Measurements from ENCODE around the gene CTBP2. TPM values are rescaled to one million over a fixed set of nuclear protein-coding genes. Genes with fewer than 3 reads are reported as not detected.

Gene CTBP2
- total and polyA plus RNA-seq, 2 of the 13 experiments (the other 11 are each of a cell fraction or from before 2014, with no cell fraction given) = 0.08 TPM; not detected in 1

GRCh38 chr10:125209591-125210355 lies 49.4 kb upstream of the CTBP2 start:
- Histone ChIP-seq H3K4me2 (ENCODE audit: low read depth, low read length) (no peak overlapping the region), H3K27me3 (ENCODE audit: control insufficient read depth in 1 of 2, insufficient read depth in 2 of 2, low read length in 2 of 2) (peaks cover 1 to 27% of the 10 kb centered on the region in 2 experiments; a peak in 2 of 5 replicates), H3K36me3 (replicated peaks in 1 of 2; ENCODE audit: control insufficient read depth in 1 of 2, insufficient read depth in 2 of 2, low read length in 2 of 2) (no peaks in the 10 kb centered on the region), H3K9me3 (ENCODE audit: low read length) (no peaks in the 10 kb centered on the region), H3K27ac (ENCODE audit: extremely low read length, insufficient read depth, low read length) (no peak overlapping the region), H3K4me1 (ENCODE audit: insufficient read depth, low read length) (no peaks in the 10 kb centered on the region), H3K79me2 (ENCODE audit: insufficient read depth, low read length) (no peaks in the 10 kb centered on the region), H2AFZ (ENCODE audit: low read length) (no peak overlapping the region), H3K9ac (ENCODE audit: insufficient read depth, low read depth, low read length) (no peak overlapping the region), H3K4me3 (replicated peaks in 1 of 3; ENCODE audit: insufficient read depth in 1 of 3, low read depth in 2 of 3, low read length in 3 of 3) (no peak overlapping the region), H4K20me1 (ENCODE audit: insufficient read depth, low read length) (no peaks in the 10 kb centered on the region)
- ATAC-seq (no peak), FAIRE-seq (no peak), DNase-seq (ENCODE audit: low spot score) (no peak)
- in situ Hi-C loops (cut with HindIII; ENCODE audit: extremely low pct_ligation_motif_present, low pct_unique_long_range_greater_than_20kb) = no loop called here
- 19% methylated on average over 9 of the region's 10 CpGs for WGBS (ENCODE audit: low lambda C conversion rate)
- CTCF ChIA-PET (ENCODE audit: low intra/inter-chr PET ratio, low total read pairs) = no interaction called here
- POLR2A ChIA-PET = no interaction called here
- intact Hi-C loops (cut with micrococcal nuclease; ENCODE audit: unreplicated experiment) = no loop called here
- TF ChIP-seq SNRNP70 (IDR thresholded peaks at IDR 0.05; ENCODE audit: low read depth, low read length) = no peak
- TF ChIP-seq ZFP37 (CRISPR knock-in tag; IDR thresholded peaks at IDR 0.05; ENCODE audit: borderline replicate concordance) = no peak
- no peak for TF ChIP-seq YY1 (IDR thresholded peaks at IDR 0.05; ENCODE audit: insufficient read depth, insufficient replicate concordance, low read depth, low read length)
- TF ChIP-seq ZNF570 (CRISPR knock-in tag; IDR thresholded peaks at IDR 0.05; ENCODE audit: borderline replicate concordance) = no peak
- TF ChIP-seq NR0B2 (CRISPR knock-in tag; IDR thresholded peaks at IDR 0.05) = no peak
- TF ChIP-seq, protein P1, sequence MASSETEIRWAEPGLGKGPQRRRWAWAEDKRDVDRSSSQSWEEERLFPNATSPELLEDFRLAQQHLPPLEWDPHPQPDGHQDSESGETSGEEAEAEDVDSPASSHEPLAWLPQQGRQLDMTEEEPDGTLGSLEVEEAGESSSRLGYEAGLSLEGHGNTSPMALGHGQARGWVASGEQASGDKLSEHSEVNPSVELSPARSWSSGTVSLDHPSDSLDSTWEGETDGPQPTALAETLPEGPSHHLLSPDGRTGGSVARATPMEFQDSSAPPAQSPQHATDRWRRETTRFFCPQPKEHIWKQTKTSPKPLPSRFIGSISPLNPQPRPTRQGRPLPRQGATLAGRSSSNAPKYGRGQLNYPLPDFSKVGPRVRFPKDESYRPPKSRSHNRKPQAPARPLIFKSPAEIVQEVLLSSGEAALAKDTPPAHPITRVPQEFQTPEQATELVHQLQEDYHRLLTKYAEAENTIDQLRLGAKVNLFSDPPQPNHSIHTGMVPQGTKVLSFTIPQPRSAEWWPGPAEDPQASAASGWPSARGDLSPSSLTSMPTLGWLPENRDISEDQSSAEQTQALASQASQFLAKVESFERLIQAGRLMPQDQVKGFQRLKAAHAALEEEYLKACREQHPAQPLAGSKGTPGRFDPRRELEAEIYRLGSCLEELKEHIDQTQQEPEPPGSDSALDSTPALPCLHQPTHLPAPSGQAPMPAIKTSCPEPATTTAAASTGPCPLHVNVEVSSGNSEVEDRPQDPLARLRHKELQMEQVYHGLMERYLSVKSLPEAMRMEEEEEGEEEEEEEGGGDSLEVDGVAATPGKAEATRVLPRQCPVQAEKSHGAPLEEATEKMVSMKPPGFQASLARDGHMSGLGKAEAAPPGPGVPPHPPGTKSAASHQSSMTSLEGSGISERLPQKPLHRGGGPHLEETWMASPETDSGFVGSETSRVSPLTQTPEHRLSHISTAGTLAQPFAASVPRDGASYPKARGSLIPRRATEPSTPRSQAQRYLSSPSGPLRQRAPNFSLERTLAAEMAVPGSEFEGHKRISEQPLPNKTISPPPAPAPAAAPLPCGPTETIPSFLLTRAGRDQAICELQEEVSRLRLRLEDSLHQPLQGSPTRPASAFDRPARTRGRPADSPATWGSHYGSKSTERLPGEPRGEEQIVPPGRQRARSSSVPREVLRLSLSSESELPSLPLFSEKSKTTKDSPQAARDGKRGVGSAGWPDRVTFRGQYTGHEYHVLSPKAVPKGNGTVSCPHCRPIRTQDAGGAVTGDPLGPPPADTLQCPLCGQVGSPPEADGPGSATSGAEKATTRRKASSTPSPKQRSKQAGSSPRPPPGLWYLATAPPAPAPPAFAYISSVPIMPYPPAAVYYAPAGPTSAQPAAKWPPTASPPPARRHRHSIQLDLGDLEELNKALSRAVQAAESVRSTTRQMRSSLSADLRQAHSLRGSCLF (CRISPR knock-in tag; IDR thresholded peaks at IDR 0.05; ENCODE audit: borderline replicate concordance) = no peak
- BruUV-seq (replicated peaks) = no TSS peak

All from HepG2 (cell line).